ENCODE data around the gene AADACL3. TPM values are rescaled to one million over a fixed set of nuclear protein-coding genes. Genes with fewer than 3 reads are reported as not detected.

Gene AADACL3
- polyA plus RNA-seq, 1 of the 3 experiments (the other 2 are of a cell fraction), result not detected

DNA sequence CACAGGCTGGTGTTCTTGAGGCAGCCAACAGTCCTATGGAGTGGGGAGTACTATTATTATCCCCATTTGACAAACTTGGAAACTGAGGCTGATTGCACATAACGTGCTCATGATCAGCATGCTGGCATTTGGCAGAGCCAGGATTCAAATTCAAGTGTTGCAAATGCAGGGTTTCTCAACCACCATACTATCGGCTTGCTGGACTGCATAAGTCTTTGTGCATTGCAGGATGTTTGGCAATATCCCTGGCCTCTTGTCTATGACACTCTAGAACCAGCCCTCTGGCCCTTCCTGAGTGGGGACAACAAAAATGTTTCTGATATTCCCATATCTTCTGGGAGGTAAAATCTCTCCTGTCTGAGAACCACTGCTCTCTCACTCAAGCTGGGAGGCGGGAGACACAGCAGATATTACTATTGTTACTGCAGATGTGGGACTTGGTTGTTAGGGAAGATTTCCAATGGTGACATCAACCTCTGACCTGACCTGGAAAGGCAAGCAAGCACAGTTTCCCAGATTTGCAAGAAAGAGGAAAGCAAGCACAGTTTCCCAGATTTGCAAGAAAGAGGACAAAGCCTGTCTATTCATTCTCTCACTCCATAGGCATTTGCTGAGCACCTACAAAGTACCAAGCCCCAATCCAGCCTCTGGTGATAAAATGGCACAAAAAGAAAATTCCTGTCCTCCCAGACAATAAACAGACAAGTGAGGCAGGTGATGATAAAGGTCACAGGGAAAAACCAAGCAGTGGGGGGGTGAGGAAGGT is 1.0 kb upstream of the AADACL3 start (continued):
- TF ChIP-seq, protein P1, sequence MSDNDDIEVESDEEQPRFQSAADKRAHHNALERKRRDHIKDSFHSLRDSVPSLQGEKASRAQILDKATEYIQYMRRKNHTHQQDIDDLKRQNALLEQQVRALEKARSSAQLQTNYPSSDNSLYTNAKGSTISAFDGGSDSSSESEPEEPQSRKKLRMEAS (IDR thresholded peaks at IDR 0.05; ENCODE audit: low read depth), result no peak
- TF ChIP-seq RXRA (IDR thresholded peaks at IDR 0.05; ENCODE audit: borderline replicate concordance, low read depth) (no peak), MXI1 (IDR thresholded peaks at IDR 0.05; ENCODE audit: low read depth, low read length) (no peak), JUND (IDR thresholded peaks at IDR 0.05) (no peak)

DNA sequence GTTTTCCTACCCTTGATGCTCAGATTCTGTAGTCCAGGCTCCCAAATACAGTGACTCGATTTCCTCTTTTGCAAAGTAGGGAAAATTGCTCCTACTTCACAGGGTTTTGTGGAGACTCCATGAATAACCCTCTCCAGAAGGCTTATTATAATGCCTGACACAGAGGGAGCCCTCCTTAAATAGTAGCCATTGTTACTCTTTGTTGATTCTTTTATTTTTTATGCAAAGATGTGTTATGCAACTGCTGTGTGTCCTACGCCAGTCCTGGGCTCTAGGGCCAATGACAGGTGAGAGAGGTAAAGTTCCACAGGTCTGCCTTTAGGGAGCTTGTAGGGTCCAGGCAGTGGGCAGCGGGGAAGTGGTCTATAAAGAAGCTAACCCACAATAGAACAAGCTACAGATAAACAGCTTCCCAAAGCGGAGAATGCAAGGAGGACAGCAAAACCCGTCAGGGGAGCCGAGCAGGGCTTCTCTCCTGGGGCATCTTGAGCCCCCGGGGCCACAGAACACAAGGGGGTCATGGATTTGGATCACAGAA is 1.5 kb downstream of the AADACL3 start:
- no peak overlapping the region for H3K4me3 ChIP-seq (ENCODE audit: low read depth in 2 of 2, low read length in 1 of 2)
- H3K79me2 ChIP-seq (ENCODE audit: insufficient read depth), result no peaks in the 10 kb centered on the region
- H2AFZ ChIP-seq (ENCODE audit: low read depth), result no peak overlapping the region
- no peak overlapping the region for H3K27ac ChIP-seq (ENCODE audit: low read depth in 2 of 2, low read length in 1 of 2)
- POLR2A ChIA-PET, result no interaction called here
- no peak for DNase-seq
- no peaks in the 10 kb centered on the region for H3F3A ChIP-seq (replicated peaks; ENCODE audit: insufficient read depth)
- CTCF ChIA-PET, result interaction anchor here (1.4 kb wide), 1 partner anchor 11 kb away, joined by 3 read pairs; no protein-coding TSS in a partner anchor
- no peaks in the 10 kb centered on the region for H3K36me3 ChIP-seq (replicated peaks in 1 of 2; ENCODE audit: control insufficient read depth in 1 of 2, insufficient read depth in 2 of 2, low read length in 1 of 2)
- H3K27me3 ChIP-seq (ENCODE audit: insufficient read depth), result no peaks in the 10 kb centered on the region; the same call in 1 of the 2 replicates
- H4K20me1 ChIP-seq (ENCODE audit: insufficient read depth), result no peaks in the 10 kb centered on the region
- no peaks in the 10 kb centered on the region for H3K4me1 ChIP-seq (ENCODE audit: control insufficient read depth in 1 of 2, insufficient read depth in 2 of 2, low read depth in 1 of 2, low read length in 1 of 2)
- no peaks in the 10 kb centered on the region for H3K9me3 ChIP-seq
- H3K9ac ChIP-seq, result no peak overlapping the region
- H3K9me2 ChIP-seq, result no peaks in the 10 kb centered on the region
- H3K4me2 ChIP-seq, result no peak overlapping the region
- TF ChIP-seq FOSL2 (IDR thresholded peaks at IDR 0.05; ENCODE audit: borderline replicate concordance, low read depth) (no peak), SMC3 (IDR thresholded peaks at IDR 0.05; ENCODE audit: low read depth, low read length) (no peak), YY1 (IDR thresholded peaks at IDR 0.05; ENCODE audit: low read depth) (no peak), NRF1 (IDR thresholded peaks at IDR 0.05; ENCODE audit: low read depth, low read length) (no peak), POLR2AphosphoS5 (IDR thresholded peaks at IDR 0.05; ENCODE audit: low read depth, low read length) (no peak), GABPA (IDR thresholded peaks at IDR 0.05; ENCODE audit: low read depth) (no peak), TCF12 (IDR thresholded peaks at IDR 0.05) (no peak), FOXM1 (IDR thresholded peaks at IDR 0.05; ENCODE audit: low read depth) (no peak), JUND (IDR thresholded peaks at IDR 0.05) (no peak), RFX5 (IDR thresholded peaks at IDR 0.05; ENCODE audit: low read length) (no peak), TAF1 (IDR thresholded peaks at IDR 0.05; ENCODE audit: borderline replicate concordance, low read depth, low read length) (no peak), SIN3A (IDR thresholded peaks at IDR 0.05; ENCODE audit: borderline replicate concordance, low read depth, low read length) (no peak), GATA2 (CRISPR knock-in tag; IDR thresholded peaks at IDR 0.05) (no peak), CHD2 (IDR thresholded peaks at IDR 0.05; ENCODE audit: low read length, partially characterized antibody) (no peak)
- TF ChIP-seq, protein P2, sequence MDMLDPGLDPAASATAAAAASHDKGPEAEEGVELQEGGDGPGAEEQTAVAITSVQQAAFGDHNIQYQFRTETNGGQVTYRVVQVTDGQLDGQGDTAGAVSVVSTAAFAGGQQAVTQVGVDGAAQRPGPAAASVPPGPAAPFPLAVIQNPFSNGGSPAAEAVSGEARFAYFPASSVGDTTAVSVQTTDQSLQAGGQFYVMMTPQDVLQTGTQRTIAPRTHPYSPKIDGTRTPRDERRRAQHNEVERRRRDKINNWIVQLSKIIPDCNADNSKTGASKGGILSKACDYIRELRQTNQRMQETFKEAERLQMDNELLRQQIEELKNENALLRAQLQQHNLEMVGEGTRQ (IDR thresholded peaks at IDR 0.05; ENCODE audit: borderline replicate concordance, low read depth, low read length), result no peak
- TF ChIP-seq, protein P1 (IDR thresholded peaks at IDR 0.05; ENCODE audit: low read depth), result no peak
- TF ChIP-seq, protein P3, sequence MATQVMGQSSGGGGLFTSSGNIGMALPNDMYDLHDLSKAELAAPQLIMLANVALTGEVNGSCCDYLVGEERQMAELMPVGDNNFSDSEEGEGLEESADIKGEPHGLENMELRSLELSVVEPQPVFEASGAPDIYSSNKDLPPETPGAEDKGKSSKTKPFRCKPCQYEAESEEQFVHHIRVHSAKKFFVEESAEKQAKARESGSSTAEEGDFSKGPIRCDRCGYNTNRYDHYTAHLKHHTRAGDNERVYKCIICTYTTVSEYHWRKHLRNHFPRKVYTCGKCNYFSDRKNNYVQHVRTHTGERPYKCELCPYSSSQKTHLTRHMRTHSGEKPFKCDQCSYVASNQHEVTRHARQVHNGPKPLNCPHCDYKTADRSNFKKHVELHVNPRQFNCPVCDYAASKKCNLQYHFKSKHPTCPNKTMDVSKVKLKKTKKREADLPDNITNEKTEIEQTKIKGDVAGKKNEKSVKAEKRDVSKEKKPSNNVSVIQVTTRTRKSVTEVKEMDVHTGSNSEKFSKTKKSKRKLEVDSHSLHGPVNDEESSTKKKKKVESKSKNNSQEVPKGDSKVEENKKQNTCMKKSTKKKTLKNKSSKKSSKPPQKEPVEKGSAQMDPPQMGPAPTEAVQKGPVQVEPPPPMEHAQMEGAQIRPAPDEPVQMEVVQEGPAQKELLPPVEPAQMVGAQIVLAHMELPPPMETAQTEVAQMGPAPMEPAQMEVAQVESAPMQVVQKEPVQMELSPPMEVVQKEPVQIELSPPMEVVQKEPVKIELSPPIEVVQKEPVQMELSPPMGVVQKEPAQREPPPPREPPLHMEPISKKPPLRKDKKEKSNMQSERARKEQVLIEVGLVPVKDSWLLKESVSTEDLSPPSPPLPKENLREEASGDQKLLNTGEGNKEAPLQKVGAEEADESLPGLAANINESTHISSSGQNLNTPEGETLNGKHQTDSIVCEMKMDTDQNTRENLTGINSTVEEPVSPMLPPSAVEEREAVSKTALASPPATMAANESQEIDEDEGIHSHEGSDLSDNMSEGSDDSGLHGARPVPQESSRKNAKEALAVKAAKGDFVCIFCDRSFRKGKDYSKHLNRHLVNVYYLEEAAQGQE (IDR thresholded peaks at IDR 0.05; ENCODE audit: low read depth, low read length), result no peak
- TF ChIP-seq, protein P4, sequence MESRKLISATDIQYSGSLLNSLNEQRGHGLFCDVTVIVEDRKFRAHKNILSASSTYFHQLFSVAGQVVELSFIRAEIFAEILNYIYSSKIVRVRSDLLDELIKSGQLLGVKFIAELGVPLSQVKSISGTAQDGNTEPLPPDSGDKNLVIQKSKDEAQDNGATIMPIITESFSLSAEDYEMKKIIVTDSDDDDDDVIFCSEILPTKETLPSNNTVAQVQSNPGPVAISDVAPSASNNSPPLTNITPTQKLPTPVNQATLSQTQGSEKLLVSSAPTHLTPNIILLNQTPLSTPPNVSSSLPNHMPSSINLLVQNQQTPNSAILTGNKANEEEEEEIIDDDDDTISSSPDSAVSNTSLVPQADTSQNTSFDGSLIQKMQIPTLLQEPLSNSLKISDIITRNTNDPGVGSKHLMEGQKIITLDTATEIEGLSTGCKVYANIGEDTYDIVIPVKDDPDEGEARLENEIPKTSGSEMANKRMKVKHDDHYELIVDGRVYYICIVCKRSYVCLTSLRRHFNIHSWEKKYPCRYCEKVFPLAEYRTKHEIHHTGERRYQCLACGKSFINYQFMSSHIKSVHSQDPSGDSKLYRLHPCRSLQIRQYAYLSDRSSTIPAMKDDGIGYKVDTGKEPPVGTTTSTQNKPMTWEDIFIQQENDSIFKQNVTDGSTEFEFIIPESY (IDR thresholded peaks at IDR 0.05; ENCODE audit: borderline replicate concordance, low read depth), result no peak
- TF ChIP-seq, protein P5, sequence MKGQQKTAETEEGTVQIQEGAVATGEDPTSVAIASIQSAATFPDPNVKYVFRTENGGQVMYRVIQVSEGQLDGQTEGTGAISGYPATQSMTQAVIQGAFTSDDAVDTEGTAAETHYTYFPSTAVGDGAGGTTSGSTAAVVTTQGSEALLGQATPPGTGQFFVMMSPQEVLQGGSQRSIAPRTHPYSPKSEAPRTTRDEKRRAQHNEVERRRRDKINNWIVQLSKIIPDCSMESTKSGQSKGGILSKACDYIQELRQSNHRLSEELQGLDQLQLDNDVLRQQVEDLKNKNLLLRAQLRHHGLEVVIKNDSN (IDR thresholded peaks at IDR 0.05; ENCODE audit: borderline replicate concordance, low read depth), result no peak
- WGBS (ENCODE audit: low lambda C conversion rate), result 12% methylated on average over 7 of the region's 7 CpGs

All from SK-N-SH (cell line).